GM18502 (cell line): Measurements from ENCODE around the gene NDUFS6.

ENCODE experiments used
- ATAC-seq: cut with Tn5 transposase; IDR thresholded peaks from one replicate; pipeline ENCODE4 v1.9.1; 2021; ENCODE audit warnings: mild to moderate bottlenecking; ENCODE audit not compliant: unreplicated experiment, poor library complexity

NDUFS6 gene

GRCh38 chr5:1844708-1845436 lies 43.7 kb downstream of the NDUFS6 start:
- ATAC-seq, result no peak

DNA sequence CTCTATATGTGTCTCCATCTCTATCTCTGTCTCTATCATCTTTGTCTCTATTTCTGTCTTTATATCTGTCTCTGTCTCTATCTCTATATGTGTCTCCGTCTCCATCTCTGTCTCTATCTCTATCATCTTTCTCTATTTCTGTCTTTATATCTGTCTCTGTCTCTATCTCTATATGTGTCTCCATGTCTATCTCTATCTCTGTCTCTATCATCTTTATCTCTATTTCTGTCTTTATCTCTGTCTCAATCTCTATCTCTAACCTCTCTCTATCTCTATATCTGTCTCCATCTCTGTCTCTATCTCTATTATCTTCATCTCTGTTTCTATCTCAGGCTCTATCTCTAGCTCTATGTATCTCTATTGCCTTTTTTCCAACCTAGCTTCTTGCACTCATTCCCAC lies 44.5 kb downstream of the NDUFS6 start:
- ATAC-seq, result no peak

DNA sequence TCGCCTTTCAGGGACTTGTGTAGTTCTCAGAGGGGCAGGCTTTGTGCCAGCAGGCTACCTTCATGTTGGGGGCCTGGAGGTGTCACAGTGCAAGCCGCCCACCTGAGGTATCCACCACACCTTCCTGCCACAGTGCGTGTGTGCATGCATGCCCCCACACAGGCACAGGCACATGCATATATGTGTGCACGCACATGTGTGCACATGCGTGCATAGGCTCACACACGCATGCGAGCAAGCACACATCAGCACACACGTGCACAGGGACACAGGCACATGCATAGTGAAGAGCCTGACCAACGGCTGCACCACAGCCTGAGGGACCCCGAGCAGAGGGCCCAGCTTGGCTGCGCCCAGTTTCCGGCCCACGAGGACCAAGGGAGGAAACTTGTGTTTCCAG lies 45.4 kb downstream of the NDUFS6 start:
- ATAC-seq, result no peak

- no peak for ATAC-seq
Observed at GRCh38 chr5:1847056-1847455, 45.8 kb downstream of the NDUFS6 start.

DNA sequence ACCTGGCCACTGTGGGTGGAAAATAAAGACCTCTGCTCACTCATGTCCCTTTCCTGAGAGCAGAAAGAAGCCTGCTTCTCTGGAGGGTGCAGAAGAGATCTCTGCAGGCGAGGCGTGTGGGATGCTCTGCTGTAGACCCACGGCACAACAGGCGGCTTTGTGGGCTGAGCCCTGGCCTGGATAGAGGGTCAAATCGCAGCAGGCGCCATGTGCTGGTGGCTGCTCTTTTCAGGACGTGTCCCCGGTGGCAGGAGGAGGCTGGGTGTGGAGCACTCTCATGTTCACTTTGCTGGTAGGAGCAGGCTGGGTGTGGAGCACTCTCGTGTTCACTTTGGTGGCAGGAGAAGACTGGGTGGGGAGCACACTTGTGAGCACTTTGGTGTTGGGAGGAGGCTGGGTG lies 46.4 kb downstream of the NDUFS6 start:
- no peak for ATAC-seq

DNA sequence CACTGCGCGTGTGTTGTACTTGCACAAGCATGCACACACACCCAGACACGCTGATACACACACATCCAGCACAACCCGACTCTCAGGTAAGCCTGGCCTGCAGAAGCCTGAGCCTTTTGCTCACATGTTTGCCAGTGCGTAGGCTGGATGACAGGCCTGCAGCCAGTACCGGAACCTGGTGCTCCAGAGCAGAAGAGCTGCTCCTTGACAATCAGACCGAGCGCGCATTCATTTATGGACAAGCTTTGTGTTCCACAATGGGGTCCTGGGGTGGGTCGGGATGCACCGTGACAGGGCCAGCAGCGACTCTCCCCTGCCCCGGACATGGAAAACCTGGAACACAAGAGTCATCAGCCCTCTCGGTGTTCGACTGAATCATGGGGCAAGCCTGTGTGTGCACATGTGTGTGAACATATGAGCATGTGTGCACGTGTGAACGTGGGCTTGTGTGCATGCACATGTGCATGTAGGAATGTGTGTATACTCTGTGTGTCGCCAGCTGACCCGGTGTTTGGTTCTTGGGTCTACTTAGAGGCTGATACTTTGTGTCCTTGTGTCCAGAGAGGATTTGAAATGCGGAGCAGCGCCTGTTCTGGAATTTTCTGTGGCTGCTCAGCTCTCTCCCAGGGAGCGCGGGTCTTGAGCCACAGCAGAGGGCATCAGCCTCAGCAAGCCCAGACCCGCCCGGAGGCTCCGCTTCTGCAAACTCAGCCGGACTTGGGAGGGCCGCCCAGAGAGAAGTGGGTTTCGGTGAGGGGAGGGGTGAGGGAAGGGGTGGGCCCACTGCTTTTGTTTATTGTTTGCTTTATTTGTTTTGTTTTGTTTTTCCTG lies 49.3 kb downstream of the NDUFS6 start:
- ATAC-seq, result no peak

DNA sequence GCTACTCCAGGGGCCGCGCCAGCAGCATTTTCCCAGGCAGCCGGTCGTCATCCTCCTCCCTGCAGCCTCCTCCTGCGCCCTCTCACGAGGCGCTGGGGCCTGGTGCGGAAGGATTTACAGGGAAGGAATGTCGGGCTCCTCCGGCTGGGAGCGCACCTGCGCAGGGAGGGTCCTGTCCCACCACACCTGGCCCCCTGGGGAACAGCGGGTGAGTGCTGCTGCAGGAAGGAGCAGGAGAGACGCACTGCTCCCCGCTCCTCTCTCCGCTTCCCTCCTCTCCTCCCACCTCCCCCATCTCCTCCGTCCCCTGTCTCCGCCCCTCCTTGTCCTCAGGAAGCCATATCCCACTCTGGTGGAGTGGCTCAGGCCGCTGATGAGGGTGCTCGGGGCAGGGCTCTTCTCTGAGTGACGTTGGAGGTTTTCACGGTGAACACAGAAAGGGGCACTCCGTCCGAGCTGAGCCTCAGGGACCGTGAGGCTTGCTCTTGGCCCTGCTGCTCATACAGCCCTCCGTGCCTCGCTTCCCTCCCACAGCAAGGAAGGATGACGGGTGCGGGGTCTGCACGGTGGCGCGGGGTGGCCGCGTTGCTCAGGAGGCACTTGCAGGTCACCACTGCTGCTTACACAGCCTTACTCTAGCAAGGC lies 50.2 kb downstream of the NDUFS6 start:
- no peak for ATAC-seq

DNA sequence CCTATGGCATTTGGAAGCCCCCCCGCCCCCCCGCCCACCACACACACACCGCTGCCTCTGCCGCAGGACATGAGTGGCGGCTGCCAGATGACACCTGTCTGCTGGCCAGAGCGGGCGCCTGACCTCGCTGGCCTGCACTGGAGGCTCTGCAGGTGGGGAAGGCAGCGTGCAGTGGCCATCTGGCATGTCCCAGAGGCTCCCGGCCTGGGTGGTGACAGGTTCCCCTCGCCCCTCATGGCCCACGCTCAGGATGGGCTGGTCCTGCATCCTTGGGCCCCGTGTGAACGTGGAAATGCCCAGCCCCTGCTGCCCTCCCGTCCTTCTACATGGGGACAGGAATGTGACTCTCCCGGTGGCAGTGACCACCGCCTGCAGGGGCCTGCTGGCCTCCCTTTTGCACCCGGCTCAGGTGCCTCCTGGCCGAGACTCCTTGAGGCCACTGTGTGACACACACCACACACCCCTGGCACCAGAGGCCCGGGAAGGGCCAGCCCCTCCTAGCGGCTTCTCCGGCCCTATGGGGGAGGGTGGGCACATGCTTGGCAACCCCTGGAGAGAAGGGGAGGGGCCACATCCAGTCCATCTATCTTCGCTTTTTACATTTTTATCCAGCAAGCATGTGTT lies 51.2 kb downstream of the NDUFS6 start:
- no peak for ATAC-seq

GRCh38 chr5:1853531-1853930 lies 52.3 kb downstream of the NDUFS6 start:
- no peak for ATAC-seq

DNA sequence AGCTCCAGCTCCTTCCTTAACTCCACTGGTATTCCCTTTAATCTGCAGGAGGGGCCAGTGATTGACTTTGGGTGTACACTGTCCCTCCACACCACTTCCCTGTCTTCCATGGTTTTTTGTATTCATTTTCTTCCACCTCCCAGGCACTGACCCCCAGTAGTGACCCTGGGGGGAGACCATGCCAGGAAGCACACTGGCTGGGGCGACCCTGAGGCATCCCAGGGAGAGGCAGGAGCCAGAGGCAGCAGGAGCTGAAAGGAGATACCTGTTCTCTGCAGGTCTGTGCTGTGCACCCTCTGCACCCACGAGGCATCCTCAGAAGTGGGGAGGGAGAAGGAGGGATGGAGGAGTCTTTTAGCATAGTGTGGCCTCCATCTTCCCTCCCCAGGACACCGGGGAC lies 53.9 kb downstream of the NDUFS6 start:
- ATAC-seq, result no peak

GRCh38 chr5:1855596-1855995 lies 54.4 kb downstream of the NDUFS6 start:
- no peak for ATAC-seq

- no peak for ATAC-seq
Observed at GRCh38 chr5:1856596-1857255, 55.5 kb downstream of the NDUFS6 start.

DNA sequence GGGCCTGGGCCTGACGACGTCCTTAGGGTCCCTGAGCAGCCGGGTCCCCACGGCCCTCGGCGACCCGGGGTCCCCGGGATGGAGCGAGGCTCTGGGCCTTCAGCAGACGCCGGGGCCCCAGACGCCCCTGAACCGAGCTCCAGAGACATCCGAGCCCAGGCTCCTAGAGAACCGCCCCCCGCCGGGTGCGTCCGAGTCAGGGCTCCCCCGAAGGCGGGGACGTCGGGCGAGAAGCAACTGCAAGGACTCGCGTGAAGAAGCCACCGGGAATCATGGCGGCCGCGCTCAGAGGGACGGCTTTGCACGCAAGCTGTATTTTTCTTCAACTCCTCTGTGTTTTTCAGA lies 56.0 kb downstream of the NDUFS6 start:
- no peak for ATAC-seq

- no peak for ATAC-seq
Observed at GRCh38 chr5:1858436-1858835, 57.2 kb downstream of the NDUFS6 start.

GRCh38 chr5:1859099-1859498 lies 57.9 kb downstream of the NDUFS6 start:
- no peak for ATAC-seq

DNA sequence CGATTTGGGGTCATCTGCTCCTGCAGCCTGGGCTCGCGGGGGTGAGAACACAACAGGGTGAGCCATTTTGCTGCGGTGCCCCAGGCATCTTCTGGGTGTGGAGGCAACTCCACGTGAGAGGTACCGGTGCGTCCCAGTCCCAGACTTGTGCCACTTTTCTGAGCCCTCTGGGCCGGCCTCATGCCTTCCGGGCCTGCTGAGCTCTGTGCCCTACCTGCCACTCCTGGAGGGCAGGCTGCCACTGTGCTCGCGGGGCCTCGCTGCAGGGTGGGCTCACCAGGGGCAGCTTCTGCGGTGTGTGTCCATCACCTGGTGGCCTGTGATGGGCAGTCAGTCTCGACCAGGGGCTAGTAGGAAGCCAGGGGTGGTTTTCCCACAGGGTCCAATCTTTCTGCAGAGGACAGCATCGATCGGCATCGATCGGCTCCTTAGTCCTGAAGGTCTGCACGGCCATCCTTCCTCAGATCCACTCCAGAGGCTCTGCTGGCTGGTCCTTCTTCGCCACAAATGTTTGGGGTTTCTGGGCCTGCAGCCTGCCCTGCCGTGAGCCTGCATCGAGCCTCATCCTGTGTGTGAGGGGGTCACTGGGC lies 58.9 kb downstream of the NDUFS6 start:
- ATAC-seq, result no peak

DNA sequence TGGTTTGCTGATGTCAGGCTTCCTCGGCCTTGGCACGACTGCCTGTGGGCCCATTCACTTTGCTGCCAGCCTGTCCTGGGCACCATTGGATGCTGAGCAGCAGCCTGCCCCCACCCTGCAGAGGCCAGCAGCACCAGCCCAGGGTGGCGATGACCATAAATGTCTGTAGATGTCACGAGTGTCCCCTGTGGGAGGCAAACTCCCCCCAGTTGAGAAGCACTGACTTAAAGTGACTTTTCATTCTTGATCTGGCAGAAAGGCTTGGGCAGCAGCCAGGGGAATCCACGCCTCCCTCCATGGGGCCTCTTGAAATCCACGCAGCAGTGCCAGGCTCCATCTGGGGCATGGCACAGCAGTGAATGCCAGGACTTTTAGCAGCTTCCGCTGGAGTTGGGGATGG lies 59.7 kb downstream of the NDUFS6 start:
- ATAC-seq, result no peak

DNA sequence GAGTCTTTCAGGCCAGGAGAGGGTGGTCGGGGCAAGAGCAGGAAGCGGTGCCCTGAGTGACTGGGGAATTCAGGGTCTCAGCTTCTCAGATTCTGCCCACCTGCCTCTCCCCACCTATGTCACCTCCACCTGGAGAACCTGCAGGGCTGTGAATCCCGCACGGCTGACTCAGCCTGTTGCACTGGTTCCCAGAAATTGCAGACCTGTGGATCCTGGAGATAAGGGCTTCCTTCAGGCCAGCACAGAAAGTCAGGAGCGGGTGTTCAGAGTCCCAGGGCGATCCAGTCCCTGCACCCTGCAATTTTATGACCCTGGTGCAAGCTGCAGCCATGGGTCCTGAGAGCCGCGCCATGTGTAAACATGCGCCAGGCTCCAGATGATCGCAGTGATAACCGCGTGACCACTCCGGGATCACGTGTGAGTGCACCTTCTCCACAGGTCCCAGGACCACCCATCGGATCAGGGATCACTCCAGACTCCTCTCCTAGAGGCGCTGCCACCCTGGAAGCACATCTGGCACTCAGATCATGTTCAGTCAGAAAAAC lies 63.8 kb downstream of the NDUFS6 start:
- ATAC-seq, result no peak

GRCh38 chr5:1865486-1865885 lies 64.3 kb downstream of the NDUFS6 start:
- no peak for ATAC-seq
